ENCODE results near the gene TRMO.

TRMO gene

DNA sequence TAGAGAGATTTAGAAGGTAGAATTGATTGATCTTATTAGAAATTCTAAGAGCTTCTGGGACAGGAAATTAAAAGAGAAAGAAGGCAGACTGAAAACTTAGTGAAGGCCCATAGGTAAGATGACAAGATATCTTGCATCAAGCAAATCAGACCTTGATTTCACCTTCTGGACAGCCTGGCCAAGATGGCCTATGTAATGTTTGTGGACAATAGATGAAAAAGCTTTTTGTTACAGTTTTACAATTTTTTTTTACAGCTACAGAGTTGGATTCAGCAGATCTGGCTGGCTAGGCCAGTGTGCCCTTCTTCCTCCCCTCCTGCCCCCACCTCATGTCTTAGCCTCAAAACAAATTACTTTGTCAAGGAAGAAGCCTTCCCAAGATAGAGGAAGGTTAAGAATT is 37.3 kb upstream of the TRMO start:
- no peak overlapping the region for H3K4me3 ChIP-seq (ENCODE audit: low read length)
- no peak overlapping the region for H3K4me2 ChIP-seq (ENCODE audit: low read depth, low read length)
- no peaks in the 10 kb centered on the region for H4K20me1 ChIP-seq (ENCODE audit: insufficient read depth, low read length)
- no peak overlapping the region for H2AFZ ChIP-seq (ENCODE audit: low read length)
- no peak overlapping the region for H3K9ac ChIP-seq (ENCODE audit: low read length)
- H3K36me3 ChIP-seq (replicated peaks; ENCODE audit: insufficient read depth, low read length) = no peaks in the 10 kb centered on the region
- DNase-seq = no peak
- no peaks in the 10 kb centered on the region for H3K27me3 ChIP-seq (replicated peaks; ENCODE audit: insufficient read depth, low read length)
- H3K9me2 ChIP-seq (replicated peaks; ENCODE audit: insufficient read depth, low read length) = no peaks in the 10 kb centered on the region
- no peaks in the 10 kb centered on the region for H3K9me3 ChIP-seq (replicated peaks; ENCODE audit: insufficient read depth, low read length)
- no peaks in the 10 kb centered on the region for H3K79me2 ChIP-seq (ENCODE audit: low read length)
- H3K27ac ChIP-seq (ENCODE audit: low read length) = no peak overlapping the region
- H3F3A ChIP-seq (ENCODE audit: insufficient read depth, low read length) = no peaks in the 10 kb centered on the region
- H3K4me1 ChIP-seq (ENCODE audit: low read length) = no peaks in the 10 kb centered on the region
- TF ChIP-seq EZH2 (optimal IDR thresholded peaks at IDR 0.05; ENCODE audit: low read depth, low read length) (no peak), EZH2phosphoT487 (IDR thresholded peaks at IDR 0.05; ENCODE audit: low read length) (no peak), CTCF (IDR thresholded peaks at IDR 0.05; ENCODE audit: low read length) (no peak)

GRCh38 chr9:97958812-97959511 is 36.7 kb upstream of the TRMO start:
- H3K9me3 ChIP-seq (replicated peaks; ENCODE audit: insufficient read depth, low read length) = no peaks in the 10 kb centered on the region
- H3K27me3 ChIP-seq (replicated peaks; ENCODE audit: insufficient read depth, low read length) = no peaks in the 10 kb centered on the region
- H3K9ac ChIP-seq (ENCODE audit: low read length) = no peak overlapping the region
- no peak for TF ChIP-seq EZH2 (optimal IDR thresholded peaks at IDR 0.05; ENCODE audit: low read depth, low read length)
- no peak for TF ChIP-seq EZH2phosphoT487 (IDR thresholded peaks at IDR 0.05; ENCODE audit: low read length)
- no peak for TF ChIP-seq CTCF (IDR thresholded peaks at IDR 0.05; ENCODE audit: low read length)
- no peak for DNase-seq
- H3K9me2 ChIP-seq (replicated peaks; ENCODE audit: insufficient read depth, low read length) = no peaks in the 10 kb centered on the region
- H3F3A ChIP-seq (ENCODE audit: insufficient read depth, low read length) = no peaks in the 10 kb centered on the region
- no peaks in the 10 kb centered on the region for H3K4me1 ChIP-seq (ENCODE audit: low read length)
- H2AFZ ChIP-seq (ENCODE audit: low read length) = no peak overlapping the region
- H3K4me2 ChIP-seq (ENCODE audit: low read depth, low read length) = no peak overlapping the region
- H4K20me1 ChIP-seq (ENCODE audit: insufficient read depth, low read length) = no peaks in the 10 kb centered on the region
- no peaks in the 10 kb centered on the region for H3K79me2 ChIP-seq (ENCODE audit: low read length)
- no peak overlapping the region for H3K27ac ChIP-seq (ENCODE audit: low read length)
- no peak overlapping the region for H3K4me3 ChIP-seq (ENCODE audit: low read length)
- H3K36me3 ChIP-seq (replicated peaks; ENCODE audit: insufficient read depth, low read length) = no peaks in the 10 kb centered on the region

DNA sequence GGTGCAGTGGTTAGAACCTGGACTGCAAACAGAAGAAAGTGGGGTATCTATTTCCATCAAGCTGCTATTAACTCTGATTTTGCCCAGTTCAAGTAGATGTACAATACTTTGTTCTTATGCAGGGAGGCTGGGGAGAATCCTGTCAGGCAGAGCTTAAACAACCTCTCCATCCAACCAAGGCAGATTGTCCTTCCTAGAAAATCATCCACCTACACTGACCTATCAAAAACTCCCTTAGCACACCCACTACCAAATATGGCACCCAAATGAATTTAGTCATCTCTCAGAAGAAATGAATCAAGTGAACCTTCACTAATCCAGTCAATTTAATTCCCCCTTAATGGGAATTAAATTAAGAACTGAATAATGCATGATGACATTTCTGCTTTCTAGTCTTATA is 34.0 kb upstream of the TRMO start:
- no peaks in the 10 kb centered on the region for H3K79me2 ChIP-seq (ENCODE audit: low read length)
- DNase-seq = no peak
- H3K9me3 ChIP-seq (replicated peaks; ENCODE audit: insufficient read depth, low read length) = no peaks in the 10 kb centered on the region
- H3K4me3 ChIP-seq (ENCODE audit: low read length) = no peak overlapping the region
- H2AFZ ChIP-seq (ENCODE audit: low read length) = no peak overlapping the region
- no peak for TF ChIP-seq EZH2 (optimal IDR thresholded peaks at IDR 0.05; ENCODE audit: low read depth, low read length)
- TF ChIP-seq EZH2phosphoT487 (IDR thresholded peaks at IDR 0.05; ENCODE audit: low read length) = no peak
- TF ChIP-seq CTCF (IDR thresholded peaks at IDR 0.05; ENCODE audit: low read length) = no peak
- no peak overlapping the region for H3K4me2 ChIP-seq (ENCODE audit: low read depth, low read length)
- no peak overlapping the region for H3K9ac ChIP-seq (ENCODE audit: low read length)
- no peaks in the 10 kb centered on the region for H3K9me2 ChIP-seq (replicated peaks; ENCODE audit: insufficient read depth, low read length)
- no peaks in the 10 kb centered on the region for H3K36me3 ChIP-seq (replicated peaks; ENCODE audit: insufficient read depth, low read length)
- H4K20me1 ChIP-seq (ENCODE audit: insufficient read depth, low read length) = no peaks in the 10 kb centered on the region
- H3F3A ChIP-seq (ENCODE audit: insufficient read depth, low read length) = no peaks in the 10 kb centered on the region
- no peaks in the 10 kb centered on the region for H3K27me3 ChIP-seq (replicated peaks; ENCODE audit: insufficient read depth, low read length)
- H3K27ac ChIP-seq (ENCODE audit: low read length) = no peak overlapping the region
- H3K4me1 ChIP-seq (ENCODE audit: low read length) = peaks cover 1% of the 10 kb centered on the region

All from MM.1S (cell line).